Spinal cord (tissue), 10 donors: ENCODE results near the gene ISOC2. TPM values are rescaled to one million over a fixed set of nuclear protein-coding genes. Genes with fewer than 3 reads are reported as not detected.

Experiments
- DNase-seq, 6 donors: peaks; one replicate each; pipeline versions ENCODE4 v3.0.0 to v3.0.0-alpha.2; 2013 to 2015; ENCODE audit warnings: low spot score in 6 of 6, low read depth in 4 of 6
- H3K27ac ChIP-seq: one replicate; pipeline ENCODE4 v1.5.1; 2013; ENCODE audit warnings: low read depth, low read length, control low read depth
- H3K27me3 ChIP-seq: one replicate; pipeline ENCODE4 v1.6.1; 2013; ENCODE audit warnings: low read length; ENCODE audit not compliant: control insufficient read depth, insufficient read depth
- H3K36me3 ChIP-seq: one replicate; pipeline ENCODE4 v1.6.1; 2013; ENCODE audit warnings: low read length; ENCODE audit not compliant: control insufficient read depth, insufficient read depth
- H3K4me1 ChIP-seq: one replicate; pipeline ENCODE4 v1.6.1; 2013; ENCODE audit warnings: low read length; ENCODE audit not compliant: control insufficient read depth, insufficient read depth
- H3K4me3 ChIP-seq: one replicate; pipeline ENCODE4 v1.5.1; 2013; ENCODE audit warnings: low read depth, low read length, control low read depth
- H3K9me3 ChIP-seq: one replicate; pipeline ENCODE4 v1.6.1; 2013; ENCODE audit warnings: low read length; ENCODE audit not compliant: control insufficient read depth, insufficient read depth
- WGBS: methylation state at CpG from one replicate; pipeline ENCODE4 v1.1.5; 2013; ENCODE audit warnings: missing lambda C conversion rate; ENCODE audit not compliant: insufficient coverage; 5-methylcytosine and 5-hydroxymethylcytosine counted together
- polyA plus RNA-seq, 2 donors: library from polyadenylated mRNA; unstranded; fragments of 120-200 nt; gene quantifications; one replicate each; pipeline ENCODE4 v1.2.1, GENCODE V29; 2013; ENCODE audit not compliant: insufficient read length in 2 of 2
- total RNA-seq, 2 donors: library from RNA; depleted of rRNA in 1 of 2; stranded (reverse); fragments of 120-200 nt in 1 of 2; fragments of >200 nt in 1 of 2; gene quantifications; one replicate each; pipeline versions ENCODE4 v1.2.3 to v1.2.4, GENCODE V29; 2013 to 2014
- donor health status: healthy.

ISOC2 gene
- total and polyA plus RNA-seq, 4 donors: 30.3 to 65.1 (median 59.8) TPM

GRCh38 chr19:55484593-55485438 is 23.4 kb upstream of the ISOC2 start, which contains the start of gene NAT14:
Gene NAT14, plus strand, starts transcription at chr19:55485188. Its CDS starts 521 bp downstream, at chr19:55485709.
- H3K36me3 ChIP-seq: peaks cover 56% of the 10 kb centered on the region
- H3K4me1 ChIP-seq: peaks cover 50% of the 10 kb centered on the region
- no peaks in the 10 kb centered on the region for H3K27me3 ChIP-seq
- H3K4me3 ChIP-seq: peak within 1 kb of the TSS; percentile 66
- no peaks in the 10 kb centered on the region for H3K9me3 ChIP-seq
- DNase-seq: peak in 5 of 6 donors; percentile 61 to 94 (median 78)
- WGBS: 1% methylated on average over 74 of the region's 78 CpGs
- H3K27ac ChIP-seq: peak within 1 kb of the TSS; percentile 73

DNA sequence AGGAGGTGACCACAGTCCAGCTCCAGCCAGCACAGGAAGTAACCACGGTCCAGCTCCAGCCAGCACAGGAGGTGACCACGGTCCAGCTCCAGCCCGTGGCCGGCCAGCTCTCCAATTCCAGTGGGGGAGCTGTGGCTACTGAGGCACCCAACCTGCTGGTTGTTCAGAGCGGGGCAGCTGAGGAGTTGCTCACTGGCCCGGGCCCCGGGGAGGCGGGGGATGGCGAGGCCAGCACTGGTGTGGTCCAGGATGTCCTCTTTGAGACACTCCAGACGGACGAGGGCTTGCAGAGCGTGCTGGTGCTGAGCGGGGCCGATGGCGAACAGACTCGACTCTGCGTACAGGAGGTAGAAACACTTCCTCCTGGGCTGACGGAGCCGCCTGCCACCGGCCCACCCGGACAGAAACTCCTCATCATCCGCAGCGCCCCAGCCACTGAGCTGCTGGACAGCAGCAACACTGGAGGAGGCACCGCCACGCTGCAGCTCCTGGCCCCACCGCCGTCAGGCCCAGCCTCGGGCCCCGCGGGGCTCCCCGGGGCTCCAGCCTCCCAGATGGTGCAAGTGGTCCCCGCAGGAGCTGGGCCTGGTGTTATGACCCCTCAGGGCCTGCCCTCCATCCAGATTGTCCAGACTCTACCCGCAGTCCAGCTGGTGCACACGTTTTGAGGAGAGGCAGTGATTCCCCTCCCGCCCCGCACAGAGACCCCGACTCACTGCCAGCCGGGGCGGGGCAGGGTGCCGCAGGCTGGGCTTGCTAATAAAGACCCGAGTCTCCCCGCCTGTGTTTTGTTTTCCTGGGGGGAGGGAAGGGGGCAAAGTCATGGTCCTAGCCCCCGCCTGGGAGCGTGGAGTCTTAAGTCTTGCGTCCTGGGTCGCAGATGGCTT is 22.5 kb upstream of the ISOC2 start:
- DNase-seq: no peak
- Histone ChIP-seq H3K9me3 (no peaks in the 10 kb centered on the region), H3K27me3 (no peaks in the 10 kb centered on the region), H3K36me3 (peaks cover 60% of the 10 kb centered on the region), H3K4me3 (peak overlapping the region; percentile 66), H3K27ac (no peak overlapping the region), H3K4me1 (peaks cover 47% of the 10 kb centered on the region)
- 68% methylated on average over 42 of the region's 46 CpGs for WGBS

DNA sequence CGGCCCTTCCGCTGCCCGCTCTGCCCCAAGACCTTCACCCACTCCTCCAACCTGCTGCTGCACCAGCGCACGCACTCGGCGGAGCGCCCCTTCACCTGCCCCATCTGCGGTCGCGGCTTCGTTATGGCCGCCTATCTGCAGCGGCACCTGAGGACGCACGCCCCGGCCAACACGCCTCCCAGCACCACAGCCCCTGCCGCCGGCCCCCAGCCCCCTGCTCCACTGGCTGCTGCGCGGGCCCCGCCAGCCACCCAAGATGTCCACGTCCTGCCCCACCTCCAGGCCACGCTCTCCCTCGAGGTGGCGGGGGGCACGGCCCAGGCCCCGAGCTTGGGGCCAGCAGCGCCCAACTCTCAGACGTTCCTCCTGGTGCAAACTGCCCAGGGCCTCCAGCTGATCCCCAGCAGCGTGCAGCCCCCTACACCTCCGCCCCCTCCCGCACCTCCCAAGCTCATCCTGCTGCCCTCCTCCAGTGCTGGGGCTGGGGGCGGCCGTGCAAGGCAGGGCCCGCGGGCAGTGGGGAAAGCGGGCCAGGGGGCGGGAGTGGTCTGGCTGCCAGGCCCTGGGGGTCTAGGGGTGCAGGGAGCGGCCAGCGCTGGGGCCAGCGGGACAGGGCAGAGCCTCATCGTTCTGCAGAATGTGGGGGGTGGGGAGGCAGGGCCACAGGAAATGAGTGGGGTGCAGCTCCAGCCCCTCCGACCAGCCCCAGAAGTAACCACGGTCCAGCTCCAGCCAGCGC is 21.7 kb upstream of the ISOC2 start:
- no peak overlapping the region for H3K27ac ChIP-seq
- H3K27me3 ChIP-seq: no peaks in the 10 kb centered on the region
- no peak for DNase-seq
- H3K36me3 ChIP-seq: peaks cover 61% of the 10 kb centered on the region
- H3K4me3 ChIP-seq: no peak overlapping the region
- H3K9me3 ChIP-seq: no peaks in the 10 kb centered on the region
- 94% methylated on average over 39 of the region's 47 CpGs for WGBS
- peaks cover 44% of the 10 kb centered on the region for H3K4me1 ChIP-seq

DNA sequence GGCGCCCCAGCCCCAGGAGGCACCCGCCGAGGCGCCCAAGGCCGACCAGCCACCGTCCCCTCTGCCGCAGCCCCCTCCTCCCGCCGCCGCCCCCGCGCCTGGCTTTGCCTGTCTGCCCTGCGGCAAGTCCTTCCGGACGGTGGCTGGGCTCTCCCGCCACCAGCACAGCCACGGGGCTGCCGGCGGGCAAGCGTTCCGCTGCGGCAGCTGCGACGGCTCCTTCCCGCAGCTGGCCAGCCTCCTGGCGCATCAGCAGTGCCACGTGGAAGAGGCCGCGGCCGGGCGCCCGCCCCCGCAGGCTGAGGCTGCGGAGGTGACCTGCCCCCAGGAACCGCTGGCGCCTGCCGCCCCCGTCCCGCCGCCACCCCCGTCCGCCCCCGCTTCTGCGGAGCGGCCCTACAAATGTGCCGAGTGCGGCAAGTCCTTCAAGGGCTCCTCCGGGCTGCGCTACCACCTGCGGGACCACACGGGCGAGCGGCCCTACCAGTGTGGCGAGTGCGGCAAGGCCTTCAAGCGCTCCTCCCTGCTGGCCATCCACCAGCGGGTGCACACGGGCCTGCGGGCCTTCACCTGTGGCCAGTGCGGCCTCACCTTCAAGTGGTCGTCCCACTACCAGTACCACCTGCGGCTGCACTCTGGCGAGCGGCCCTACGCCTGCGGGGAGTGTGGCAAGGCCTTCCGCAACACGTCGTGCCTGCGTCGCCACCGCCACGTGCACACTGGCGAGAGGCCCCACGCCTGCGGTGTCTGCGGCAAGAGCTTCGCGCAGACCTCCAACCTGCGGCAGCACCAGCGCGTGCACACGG is 20.9 kb upstream of the ISOC2 start:
- DNase-seq: no peak
- Histone ChIP-seq H3K9me3 (no peaks in the 10 kb centered on the region), H3K27me3 (no peaks in the 10 kb centered on the region), H3K4me1 (peaks cover 44% of the 10 kb centered on the region), H3K27ac (no peak overlapping the region), H3K36me3 (peaks cover 60% of the 10 kb centered on the region), H3K4me3 (no peak overlapping the region)
- WGBS: 86% methylated on average over 79 of the region's 83 CpGs

DNA sequence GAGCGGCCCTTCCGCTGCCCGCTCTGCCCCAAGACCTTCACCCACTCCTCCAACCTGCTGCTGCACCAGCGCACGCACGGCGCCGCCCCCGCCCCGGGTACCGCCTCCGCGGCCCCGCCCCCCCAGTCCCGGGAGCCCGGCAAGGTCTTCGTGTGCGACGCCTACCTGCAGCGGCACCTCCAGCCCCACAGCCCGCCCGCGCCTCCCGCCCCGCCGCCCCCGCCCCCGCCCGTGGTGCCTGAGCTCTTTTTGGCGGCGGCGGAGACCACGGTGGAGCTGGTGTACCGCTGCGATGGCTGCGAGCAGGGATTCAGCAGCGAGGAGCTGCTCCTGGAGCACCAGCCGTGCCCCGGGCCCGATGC is 20.3 kb upstream of the ISOC2 start:
- Histone ChIP-seq H3K27me3 (no peaks in the 10 kb centered on the region), H3K9me3 (no peaks in the 10 kb centered on the region), H3K4me3 (no peak overlapping the region), H3K36me3 (peaks cover 55% of the 10 kb centered on the region), H3K4me1 (peaks cover 43% of the 10 kb centered on the region), H3K27ac (no peak overlapping the region)
- WGBS: 47% methylated on average over 23 of the region's 40 CpGs
- DNase-seq: no peak

DNA sequence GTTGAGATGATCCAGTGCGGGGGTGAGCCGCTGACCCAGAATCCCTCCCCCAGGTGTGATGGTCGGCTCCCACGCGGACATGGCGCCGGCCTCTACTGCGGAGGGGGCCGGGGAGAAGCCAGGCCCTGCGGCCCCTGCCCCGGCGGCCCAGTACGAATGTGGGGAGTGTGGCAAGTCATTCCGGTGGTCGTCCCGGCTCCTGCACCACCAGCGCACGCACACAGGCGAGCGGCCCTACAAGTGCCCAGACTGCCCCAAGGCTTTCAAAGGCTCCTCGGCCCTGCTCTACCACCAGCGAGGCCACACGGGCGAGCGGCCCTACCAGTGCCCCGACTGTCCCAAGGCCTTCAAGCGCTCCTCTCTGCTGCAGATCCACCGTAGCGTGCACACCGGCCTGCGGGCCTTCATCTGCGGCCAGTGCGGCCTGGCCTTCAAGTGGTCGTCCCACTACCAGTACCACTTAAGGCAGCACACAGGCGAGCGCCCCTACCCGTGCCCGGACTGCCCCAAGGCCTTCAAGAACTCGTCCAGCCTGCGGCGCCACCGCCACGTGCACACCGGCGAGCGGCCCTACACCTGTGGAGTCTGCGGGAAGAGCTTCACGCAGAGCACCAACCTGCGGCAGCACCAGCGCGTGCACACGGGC is 19.8 kb upstream of the ISOC2 start:
- H3K4me1 ChIP-seq: peaks cover 39% of the 10 kb centered on the region
- no peak overlapping the region for H3K4me3 ChIP-seq
- H3K27me3 ChIP-seq: no peaks in the 10 kb centered on the region
- H3K27ac ChIP-seq: no peak overlapping the region
- DNase-seq: no peak
- 94% methylated on average over 44 of the region's 52 CpGs for WGBS
- H3K36me3 ChIP-seq: peaks cover 50% of the 10 kb centered on the region
- no peaks in the 10 kb centered on the region for H3K9me3 ChIP-seq

DNA sequence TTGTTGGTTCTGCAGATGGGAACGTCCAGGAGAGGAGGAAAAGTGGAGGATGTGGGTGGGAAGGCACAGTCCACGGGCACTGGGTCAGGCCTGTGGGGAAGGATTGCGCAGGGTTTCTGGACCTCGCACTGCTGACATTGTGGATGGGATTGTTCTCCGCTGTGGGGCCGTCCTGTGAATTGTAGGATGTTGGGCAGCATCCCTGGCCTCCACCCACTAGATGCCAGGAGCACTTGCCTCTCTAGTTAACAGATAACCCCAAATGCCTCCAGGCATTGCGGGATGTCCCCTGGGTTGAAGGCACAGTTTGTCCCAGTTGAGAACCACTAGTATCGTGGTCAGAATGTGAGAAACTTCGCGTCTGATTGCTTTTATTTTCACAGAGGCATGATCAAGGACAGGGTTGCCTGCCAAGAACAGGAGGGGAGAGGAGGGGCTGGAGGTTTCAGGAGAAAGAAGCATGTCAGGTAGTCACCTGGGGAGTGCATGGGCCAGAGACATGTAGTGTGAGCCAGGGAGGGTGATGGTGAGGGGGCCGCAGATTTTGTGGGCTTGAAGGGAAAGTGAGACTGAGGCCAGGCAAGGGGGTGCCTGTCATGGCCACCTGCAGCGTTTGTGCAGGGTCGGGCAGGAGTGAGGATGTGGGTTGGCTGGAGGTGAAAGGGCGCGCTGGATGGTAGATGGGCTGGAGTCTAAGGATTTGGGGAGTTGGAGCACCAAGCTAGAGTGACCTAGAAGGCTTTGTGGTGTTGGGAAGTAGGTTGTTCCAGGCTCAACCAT is 18.2 kb upstream of the ISOC2 start:
- no peaks in the 10 kb centered on the region for H3K27me3 ChIP-seq
- no peak overlapping the region for H3K27ac ChIP-seq
- H3K4me1 ChIP-seq: peaks cover 39% of the 10 kb centered on the region
- H3K36me3 ChIP-seq: peaks cover 42% of the 10 kb centered on the region
- no peak overlapping the region for H3K4me3 ChIP-seq
- 83% methylated on average over 11 of the region's 15 CpGs for WGBS
- no peak for DNase-seq
- H3K9me3 ChIP-seq: no peaks in the 10 kb centered on the region

DNA sequence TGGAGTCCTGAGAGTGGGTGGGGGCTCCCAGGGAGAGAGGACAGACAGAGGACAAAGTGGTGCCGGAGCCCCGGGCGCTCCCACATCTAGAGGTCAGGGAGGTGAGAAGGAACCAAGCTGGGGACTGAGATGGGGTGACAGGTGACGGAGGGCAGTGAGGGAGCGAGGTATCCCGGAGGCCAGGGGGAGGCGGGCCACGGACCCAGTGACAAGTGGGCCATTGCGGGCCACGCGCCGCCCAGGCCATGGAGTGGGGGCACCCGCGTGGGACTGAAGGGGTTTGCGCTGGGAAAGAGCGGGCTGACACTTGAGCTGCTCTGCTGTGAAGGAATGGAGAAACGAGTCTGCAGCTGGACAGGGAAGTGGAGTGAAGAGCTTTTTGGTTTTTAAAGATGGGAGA is 17.6 kb upstream of the ISOC2 start:
- DNase-seq: no peak
- Histone ChIP-seq H3K4me1 (peaks cover 36% of the 10 kb centered on the region), H3K9me3 (no peaks in the 10 kb centered on the region), H3K27me3 (no peaks in the 10 kb centered on the region), H3K36me3 (peaks cover 38% of the 10 kb centered on the region), H3K27ac (no peak overlapping the region), H3K4me3 (no peak overlapping the region)
- WGBS: 87% methylated on average over 17 of the region's 17 CpGs
